Measurements from ENCODE around the gene HK3.
A peak's percentile ranks its signal among the peaks of the same experiment; 100 is the strongest.
"Not testable (repeated sequence)": the region's sequence is repeated elsewhere in the genome, so short reads cannot be mapped to it uniquely, and the experiment has no call there.

Gene HK3

GRCh38 chr5:176870644-176871043, 28.5 kb downstream of the HK3 start:
- H3K27ac ChIP-seq (ENCODE audit: low read length); DNase-seq: not testable (repeated sequence)

DNA sequence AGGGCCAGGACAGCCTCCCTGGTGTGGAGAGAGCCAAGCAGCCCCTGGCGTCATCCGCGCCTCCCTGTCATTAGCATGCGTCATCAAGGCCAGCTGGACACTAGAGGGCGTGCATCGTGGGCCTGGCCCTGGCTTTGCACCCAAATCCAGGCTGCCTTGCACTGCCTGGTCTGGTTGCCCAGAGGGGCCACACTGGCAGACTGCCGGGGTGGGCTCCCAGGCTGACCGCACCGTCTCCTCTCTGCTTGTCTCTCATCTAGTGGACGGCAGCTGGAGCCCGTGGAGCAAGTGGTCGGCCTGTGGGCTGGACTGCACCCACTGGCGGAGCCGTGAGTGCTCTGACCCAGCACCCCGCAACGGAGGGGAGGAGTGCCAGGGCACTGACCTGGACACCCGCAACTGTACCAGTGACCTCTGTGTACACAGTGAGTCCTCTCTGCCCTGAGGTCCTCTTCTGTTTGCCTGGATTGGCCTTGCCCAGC, 29.0 kb downstream of the HK3 start:
- H3K4me2 ChIP-seq (ENCODE audit: low read depth, low read length): no peak overlapping the region
- no peak overlapping the region for H2AFZ ChIP-seq (ENCODE audit: low read length)
- peaks cover 70% of the 10 kb centered on the region for H3K27me3 ChIP-seq (replicated peaks; ENCODE audit: insufficient read depth, low read length)
- H3K36me3 ChIP-seq (replicated peaks; ENCODE audit: insufficient read depth, low read length): no peaks in the 10 kb centered on the region
- no peaks in the 10 kb centered on the region for H3K9me3 ChIP-seq (replicated peaks; ENCODE audit: insufficient read depth, low read length)
- DNase-seq: peak; percentile 9
- no peak overlapping the region for H3K4me3 ChIP-seq (ENCODE audit: low read length)
- H4K20me1 ChIP-seq (ENCODE audit: insufficient read depth, low read length): no peaks in the 10 kb centered on the region
- no peak overlapping the region for H3K27ac ChIP-seq (ENCODE audit: low read length)
- no peaks in the 10 kb centered on the region for H3K4me1 ChIP-seq (ENCODE audit: low read length)
- H3K9ac ChIP-seq (ENCODE audit: low read length): no peak overlapping the region
- TF ChIP-seq EZH2phosphoT487 (IDR thresholded peaks at IDR 0.05; ENCODE audit: low read length) (no peak), EZH2 (optimal IDR thresholded peaks at IDR 0.05; ENCODE audit: low read depth, low read length) (no peak)
- TF ChIP-seq, protein P1, sequence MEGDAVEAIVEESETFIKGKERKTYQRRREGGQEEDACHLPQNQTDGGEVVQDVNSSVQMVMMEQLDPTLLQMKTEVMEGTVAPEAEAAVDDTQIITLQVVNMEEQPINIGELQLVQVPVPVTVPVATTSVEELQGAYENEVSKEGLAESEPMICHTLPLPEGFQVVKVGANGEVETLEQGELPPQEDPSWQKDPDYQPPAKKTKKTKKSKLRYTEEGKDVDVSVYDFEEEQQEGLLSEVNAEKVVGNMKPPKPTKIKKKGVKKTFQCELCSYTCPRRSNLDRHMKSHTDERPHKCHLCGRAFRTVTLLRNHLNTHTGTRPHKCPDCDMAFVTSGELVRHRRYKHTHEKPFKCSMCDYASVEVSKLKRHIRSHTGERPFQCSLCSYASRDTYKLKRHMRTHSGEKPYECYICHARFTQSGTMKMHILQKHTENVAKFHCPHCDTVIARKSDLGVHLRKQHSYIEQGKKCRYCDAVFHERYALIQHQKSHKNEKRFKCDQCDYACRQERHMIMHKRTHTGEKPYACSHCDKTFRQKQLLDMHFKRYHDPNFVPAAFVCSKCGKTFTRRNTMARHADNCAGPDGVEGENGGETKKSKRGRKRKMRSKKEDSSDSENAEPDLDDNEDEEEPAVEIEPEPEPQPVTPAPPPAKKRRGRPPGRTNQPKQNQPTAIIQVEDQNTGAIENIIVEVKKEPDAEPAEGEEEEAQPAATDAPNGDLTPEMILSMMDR (IDR thresholded peaks at IDR 0.05; ENCODE audit: low read length): peak; percentile 36
- H3K9me2 ChIP-seq (replicated peaks; ENCODE audit: insufficient read depth, low read length): no peaks in the 10 kb centered on the region
- H3F3A ChIP-seq (ENCODE audit: insufficient read depth, low read length): no peaks in the 10 kb centered on the region
- H3K79me2 ChIP-seq (ENCODE audit: low read length): no peaks in the 10 kb centered on the region

More at GRCh38 chr5:176870644-176871043, 28.5 kb downstream of the HK3 start:
- H2AFZ ChIP-seq (ENCODE audit: low read length); H3K36me3 ChIP-seq (replicated peaks; ENCODE audit: insufficient read depth, low read length); H3K4me1 ChIP-seq (ENCODE audit: low read length); H3K9me3 ChIP-seq (replicated peaks; ENCODE audit: insufficient read depth, low read length); H3K4me2 ChIP-seq (ENCODE audit: low read depth, low read length); H3K79me2 ChIP-seq (ENCODE audit: low read length); H4K20me1 ChIP-seq (ENCODE audit: insufficient read depth, low read length); H3K4me3 ChIP-seq (ENCODE audit: low read length); H3F3A ChIP-seq (ENCODE audit: insufficient read depth, low read length); H3K9ac ChIP-seq (ENCODE audit: low read length); H3K9me2 ChIP-seq (replicated peaks; ENCODE audit: insufficient read depth, low read length): not testable (repeated sequence)
- peaks cover 70% of the 10 kb centered on the region for H3K27me3 ChIP-seq (replicated peaks; ENCODE audit: insufficient read depth, low read length)

- TF ChIP-seq EZH2phosphoT487 (IDR thresholded peaks at IDR 0.05; ENCODE audit: low read length) (no peak), EZH2 (optimal IDR thresholded peaks at IDR 0.05; ENCODE audit: low read depth, low read length) (no peak)
- TF ChIP-seq, protein P1 (IDR thresholded peaks at IDR 0.05; ENCODE audit: low read length): no peak
- Histone ChIP-seq H3K4me3 (ENCODE audit: low read length) (no peak overlapping the region), H2AFZ (ENCODE audit: low read length) (no peak overlapping the region), H3K4me1 (ENCODE audit: low read length) (no peaks in the 10 kb centered on the region), H3K27ac (ENCODE audit: low read length) (no peak overlapping the region), H3K27me3 (replicated peaks; ENCODE audit: insufficient read depth, low read length) (peaks cover 70% of the 10 kb centered on the region), H3K4me2 (ENCODE audit: low read depth, low read length) (no peak overlapping the region), H4K20me1 (ENCODE audit: insufficient read depth, low read length) (no peaks in the 10 kb centered on the region), H3K9ac (ENCODE audit: low read length) (no peak overlapping the region), H3K9me3 (replicated peaks; ENCODE audit: insufficient read depth, low read length) (no peaks in the 10 kb centered on the region), H3K79me2 (ENCODE audit: low read length) (no peaks in the 10 kb centered on the region), H3K36me3 (replicated peaks; ENCODE audit: insufficient read depth, low read length) (no peaks in the 10 kb centered on the region), H3F3A (ENCODE audit: insufficient read depth, low read length) (no peaks in the 10 kb centered on the region), H3K9me2 (replicated peaks; ENCODE audit: insufficient read depth, low read length) (no peaks in the 10 kb centered on the region)
- DNase-seq: no peak
Observed at GRCh38 chr5:176869501-176870109, 29.5 kb downstream of the HK3 start.

- Histone ChIP-seq H3K27me3 (replicated peaks; ENCODE audit: insufficient read depth, low read length) (peaks cover 70% of the 10 kb centered on the region), H2AFZ (ENCODE audit: low read length) (no peak overlapping the region), H3K4me1 (ENCODE audit: low read length) (no peaks in the 10 kb centered on the region), H3K36me3 (replicated peaks; ENCODE audit: insufficient read depth, low read length) (no peaks in the 10 kb centered on the region), H3K4me2 (ENCODE audit: low read depth, low read length) (no peak overlapping the region), H3K9ac (ENCODE audit: low read length) (no peak overlapping the region), H3K27ac (ENCODE audit: low read length) (no peak overlapping the region), H3K9me2 (replicated peaks; ENCODE audit: insufficient read depth, low read length) (no peaks in the 10 kb centered on the region), H3F3A (ENCODE audit: insufficient read depth, low read length) (no peaks in the 10 kb centered on the region), H3K79me2 (ENCODE audit: low read length) (no peaks in the 10 kb centered on the region), H4K20me1 (ENCODE audit: insufficient read depth, low read length) (no peaks in the 10 kb centered on the region), H3K9me3 (replicated peaks; ENCODE audit: insufficient read depth, low read length) (no peaks in the 10 kb centered on the region), H3K4me3 (ENCODE audit: low read length) (no peak overlapping the region)
- TF ChIP-seq EZH2 (optimal IDR thresholded peaks at IDR 0.05; ENCODE audit: low read depth, low read length) (no peak), EZH2phosphoT487 (IDR thresholded peaks at IDR 0.05; ENCODE audit: low read length) (no peak)
- TF ChIP-seq, protein P1 (IDR thresholded peaks at IDR 0.05; ENCODE audit: low read length): no peak
- no peak for DNase-seq
Observed at GRCh38 chr5:176868731-176869130, 30.4 kb downstream of the HK3 start.

Data from MM.1S (cell line).